Stimulated activated CD4-positive, alpha-beta T cell treated with anti-CD3 and anti-CD28 coated beads, Interleukin-15, amount 100 ng/mL, for 48 hours (primary cell): ENCODE data around the gene PRG3.
"Not testable (repeated sequence)": the region's sequence is repeated elsewhere in the genome, so short reads cannot be mapped to it uniquely, and the experiment has no call there.

ENCODE experiments used
- DNase-seq, 2 donors: peaks; one replicate each; pipeline ENCODE4 v3.0.0-alpha.2; 2020; ENCODE audit warnings: low read depth in 2 of 2

Gene PRG3

GRCh38 chr11:57408771-57409170 is 27.8 kb upstream of the PRG3 start:
- no peak for DNase-seq

DNA sequence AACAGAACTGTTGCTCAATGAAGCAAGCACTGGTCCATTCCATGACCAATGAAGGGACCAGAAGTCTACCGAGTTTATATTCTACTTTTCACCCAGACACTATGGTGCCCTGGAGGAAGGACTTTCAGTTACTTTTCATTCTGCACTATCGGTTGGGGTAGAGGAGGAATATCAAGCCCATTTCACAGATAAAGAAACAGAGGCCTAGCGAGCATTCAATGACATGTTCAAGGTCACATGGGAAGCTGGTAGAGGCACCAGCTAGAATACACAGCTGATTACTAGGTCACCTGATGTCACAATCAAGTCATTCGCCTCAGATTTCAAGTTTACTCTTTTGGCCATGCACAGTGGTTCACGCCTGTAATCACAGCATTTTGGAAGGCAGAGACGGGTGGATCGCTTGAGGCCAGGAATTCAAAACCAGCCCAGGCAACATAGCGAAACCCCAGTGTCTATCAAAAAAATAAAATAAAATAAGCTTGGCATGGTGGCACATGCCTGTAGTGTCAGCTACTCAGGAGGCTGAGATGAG is 27.1 kb upstream of the PRG3 start:
- DNase-seq: no peak

DNA sequence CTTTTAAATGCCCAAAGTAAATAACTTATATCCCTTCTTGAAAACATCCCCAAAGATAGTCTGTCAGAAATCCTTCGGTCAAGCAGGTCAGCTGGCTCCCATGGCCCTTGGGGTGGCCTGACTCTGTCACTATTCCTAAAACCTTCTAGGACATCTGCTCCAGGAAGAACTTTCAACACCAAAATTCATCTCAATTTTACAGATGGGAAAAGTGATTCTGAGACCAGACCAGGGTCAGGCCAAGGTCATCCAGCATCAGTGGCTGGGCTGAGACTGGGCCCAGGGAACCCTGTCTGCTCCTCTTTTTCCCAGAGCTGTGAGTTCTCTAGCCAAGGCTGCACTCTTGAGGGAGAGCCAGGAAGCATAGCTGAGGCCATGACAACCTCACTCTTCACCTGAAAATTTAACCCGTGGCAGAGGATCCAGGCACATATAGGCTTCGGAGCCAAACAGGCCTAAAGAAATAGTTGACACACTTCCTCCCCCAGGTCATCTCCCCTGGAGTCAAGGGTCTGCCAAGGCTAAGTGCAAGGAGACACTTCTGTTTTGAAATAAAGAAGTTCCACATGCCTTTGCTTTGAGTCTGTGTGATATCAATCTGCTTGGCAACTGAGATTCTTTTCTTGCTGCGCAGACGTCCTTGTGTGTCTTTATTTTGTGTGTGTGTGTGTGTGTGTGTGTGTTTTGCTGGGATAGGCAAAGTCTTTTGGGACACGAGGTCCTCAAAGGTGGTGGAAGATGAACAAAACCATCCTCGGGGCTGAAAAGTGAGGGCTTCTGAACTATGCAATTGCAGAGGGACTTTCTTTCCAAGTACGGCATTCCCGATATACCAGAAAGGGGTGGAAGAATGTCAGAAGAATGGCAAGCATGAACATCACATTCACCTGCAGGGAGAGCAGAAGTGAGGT is 26.3 kb upstream of the PRG3 start:
- DNase-seq: no peak

GRCh38 chr11:57406337-57406904 is 25.5 kb upstream of the PRG3 start:
- peak in 1 of 2 donors; percentile 25 for DNase-seq

- no peak for DNase-seq
Observed at GRCh38 chr11:57405271-57405860, 24.4 kb upstream of the PRG3 start.

GRCh38 chr11:57403802-57404147 is 22.8 kb upstream of the PRG3 start:
- no peak for DNase-seq

- DNase-seq: not testable (repeated sequence)
Observed at GRCh38 chr11:57403003-57403801, 22.3 kb upstream of the PRG3 start.

DNA sequence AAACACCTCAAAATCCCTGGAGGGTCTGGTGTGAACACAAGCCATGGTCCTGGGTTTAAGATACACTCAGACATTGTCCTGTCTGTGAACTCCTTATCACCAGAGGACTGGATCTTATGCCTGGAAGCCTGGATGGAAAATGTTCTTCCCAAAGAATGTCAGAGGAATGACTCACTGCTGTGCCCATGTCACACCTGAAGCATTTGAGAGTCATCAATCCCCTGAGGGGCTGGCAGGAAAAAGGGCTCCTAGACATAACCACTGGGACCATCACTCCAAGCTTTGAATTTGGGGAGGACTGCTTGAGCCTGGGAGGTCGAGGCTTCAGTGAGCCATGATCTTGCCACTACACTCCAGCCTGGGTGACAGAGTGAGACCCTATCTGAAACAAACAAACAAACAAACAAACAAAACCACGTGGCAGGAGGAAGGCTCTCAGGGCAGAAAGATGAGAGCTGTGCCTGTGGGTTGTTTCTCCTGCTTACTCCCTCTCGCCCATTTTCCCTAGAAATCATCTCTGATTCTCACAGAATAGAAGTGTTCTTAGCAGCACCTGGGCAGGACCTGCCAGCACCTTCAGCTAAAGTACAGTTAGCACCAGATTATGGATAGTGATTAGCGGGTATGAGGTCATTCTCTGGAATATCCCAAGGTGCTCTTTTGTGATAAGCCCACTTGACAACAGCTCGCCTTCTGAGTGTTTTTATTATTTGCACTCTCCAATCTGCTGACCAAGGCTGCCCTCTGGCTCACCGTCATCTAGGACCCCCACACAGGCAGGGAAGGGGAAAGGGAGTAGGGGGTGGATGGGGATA is 21.4 kb upstream of the PRG3 start:
- DNase-seq: no peak

- DNase-seq: no peak
Observed at GRCh38 chr11:57399972-57400578, 19.1 kb upstream of the PRG3 start.

DNA sequence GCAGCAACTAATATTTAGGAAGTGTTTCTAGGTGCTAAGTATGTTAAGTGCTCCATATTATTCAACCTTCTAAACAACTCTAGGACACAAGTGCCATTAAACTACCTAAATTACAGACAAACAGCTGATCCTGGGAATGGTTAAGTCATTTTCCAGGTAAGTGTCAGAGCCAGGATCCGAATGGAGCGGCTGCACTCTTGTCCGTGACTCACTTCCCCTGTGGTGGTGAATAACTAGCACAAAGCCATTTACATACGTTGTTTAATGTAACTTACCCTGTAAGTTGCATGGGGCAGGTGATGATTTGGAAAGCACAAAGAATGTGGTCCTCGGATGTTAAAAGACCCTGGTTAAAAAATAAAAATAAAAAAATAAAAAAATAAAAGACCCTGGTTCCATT is 18.3 kb upstream of the PRG3 start:
- no peak for DNase-seq

GRCh38 chr11:57397394-57397990 is 16.5 kb upstream of the PRG3 start:
- no peak for DNase-seq

GRCh38 chr11:57396744-57397143 is 15.8 kb upstream of the PRG3 start:
- no peak for DNase-seq

DNA sequence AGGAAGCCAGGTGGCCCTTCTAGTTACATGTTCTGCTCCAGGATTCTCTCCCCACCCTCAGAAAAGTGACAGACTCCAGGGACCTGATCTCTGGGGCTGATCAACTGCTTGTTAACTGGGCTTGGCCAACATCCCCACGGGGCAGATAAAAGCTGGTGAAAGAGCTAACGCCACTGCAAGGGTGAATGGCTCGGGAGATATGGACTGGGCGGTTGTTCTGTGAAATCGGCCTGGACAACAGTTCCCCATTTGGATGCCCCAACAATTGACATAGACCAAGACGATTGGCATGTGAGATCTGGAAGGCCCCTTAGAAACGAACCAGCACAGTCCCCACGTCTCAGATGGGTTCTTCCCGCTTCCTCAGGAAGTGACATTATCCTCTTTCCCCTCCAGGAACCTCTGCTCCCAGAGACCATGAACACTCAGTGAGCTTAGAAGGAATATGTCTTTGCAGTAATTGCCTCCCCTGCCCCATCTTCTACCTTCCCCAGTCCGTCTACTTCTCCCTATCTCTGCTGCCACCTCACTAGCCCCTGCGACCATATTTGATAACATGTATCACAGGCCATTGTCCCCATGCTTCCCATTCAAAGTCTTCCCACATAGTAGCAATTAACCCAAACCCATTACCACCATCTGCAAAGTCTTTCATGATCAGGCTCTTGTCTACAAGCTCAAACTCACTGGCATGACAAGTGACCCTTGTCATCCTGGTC is 15.1 kb upstream of the PRG3 start:
- DNase-seq: no peak

DNA sequence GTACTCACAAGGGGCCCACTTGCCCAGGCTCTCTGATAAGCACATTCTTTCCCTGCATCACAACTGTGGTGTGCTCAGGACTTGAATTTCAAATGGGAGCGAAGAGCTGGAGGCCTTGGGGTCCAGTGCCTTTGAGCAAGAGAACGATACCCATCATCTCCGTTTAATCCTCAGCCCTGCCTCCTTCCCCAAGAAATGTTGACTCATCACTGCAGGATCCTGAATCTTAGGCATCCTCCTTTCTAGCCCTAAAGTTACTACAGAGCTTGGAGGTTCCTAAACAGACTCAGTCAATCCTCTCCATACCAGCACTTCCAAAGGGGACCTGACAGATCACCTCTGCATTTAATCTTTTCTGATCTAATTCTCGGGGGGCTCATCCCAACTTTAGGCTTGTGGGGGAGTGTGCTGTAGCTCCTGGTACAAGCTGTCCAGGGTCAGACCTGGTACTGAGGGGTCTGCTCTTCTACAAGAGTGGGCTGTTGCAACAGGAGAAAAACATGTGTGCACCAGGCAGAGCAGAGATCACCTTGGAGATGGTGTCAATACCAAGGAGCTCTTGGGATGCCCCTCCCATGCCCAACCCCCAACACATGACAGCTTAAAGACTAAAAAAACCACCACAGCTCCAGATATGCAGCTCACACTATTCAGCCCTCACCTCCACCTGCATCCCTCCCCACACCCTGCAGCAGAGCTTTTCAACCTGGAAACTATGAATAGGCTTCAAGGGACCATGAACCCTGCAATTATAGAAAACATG is 13.4 kb upstream of the PRG3 start:
- DNase-seq: no peak

DNA sequence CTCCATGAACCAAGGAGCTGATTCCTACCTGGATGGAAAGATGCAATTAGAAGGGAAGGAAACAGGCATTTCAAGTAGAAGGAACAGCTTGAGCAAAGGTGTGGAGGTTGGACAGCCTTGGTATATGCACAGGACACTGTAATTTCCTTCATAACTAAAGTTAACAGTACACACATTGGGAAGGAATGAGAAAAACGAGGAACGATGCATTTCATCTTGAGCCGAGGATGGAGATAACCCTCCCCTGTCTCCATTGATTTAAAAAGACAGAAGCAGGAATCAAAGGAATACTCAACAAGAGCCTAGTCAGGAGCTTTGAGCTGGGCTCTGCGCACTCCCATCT is 11.8 kb upstream of the PRG3 start:
- no peak for DNase-seq

DNA sequence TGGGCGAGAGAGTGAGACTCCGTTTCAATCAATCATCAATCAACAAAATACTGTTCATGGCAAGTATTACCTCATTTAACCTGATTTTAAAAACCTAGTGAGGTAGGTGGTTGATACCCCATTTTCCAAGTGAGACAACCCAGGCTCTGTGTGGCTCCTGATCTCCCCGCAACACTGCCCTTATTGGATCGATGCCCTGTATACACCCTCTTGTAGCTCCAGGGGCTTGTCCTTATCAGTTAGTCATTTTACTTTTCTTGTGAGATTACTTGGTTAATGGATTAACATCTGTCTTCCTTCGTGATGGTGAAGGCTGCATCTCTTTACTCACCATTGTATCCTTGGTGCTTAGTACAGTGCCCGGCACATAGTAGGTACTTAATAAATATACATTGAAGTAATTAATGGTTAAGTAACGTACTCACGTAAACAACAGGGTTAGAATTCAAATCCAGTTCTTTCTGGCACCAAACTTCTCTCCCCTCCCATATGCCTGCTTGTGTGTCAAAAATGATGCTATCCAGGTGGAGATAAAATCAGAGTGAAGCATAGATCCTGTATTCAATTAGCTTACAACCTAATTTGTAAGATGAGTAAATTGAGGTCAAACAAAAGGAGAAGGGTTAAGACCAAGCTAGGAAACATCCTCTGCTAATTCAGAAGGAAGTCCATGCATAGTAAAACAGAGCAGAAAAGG is 11.3 kb upstream of the PRG3 start:
- no peak for DNase-seq

- DNase-seq: no peak
Observed at GRCh38 chr11:57391539-57391938, 10.6 kb upstream of the PRG3 start.

DNA sequence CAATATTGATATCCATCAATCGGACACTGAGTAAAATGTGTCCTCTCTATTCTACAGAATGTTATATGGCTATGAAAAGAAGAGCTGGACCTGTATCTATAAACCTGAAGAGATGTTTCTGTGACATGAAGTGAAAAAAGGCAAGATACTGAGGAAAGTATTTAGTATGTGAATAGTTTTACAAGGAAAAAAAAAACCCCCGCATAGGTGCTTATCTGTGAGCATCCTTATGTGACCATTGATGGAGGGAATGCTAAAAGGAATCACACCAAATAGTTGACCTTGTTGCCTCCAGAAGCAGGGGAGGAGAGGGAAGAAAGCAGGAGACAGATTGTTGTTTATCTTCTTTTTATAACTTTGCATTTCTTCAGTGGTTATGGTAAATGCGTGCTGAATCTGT is 10.2 kb upstream of the PRG3 start:
- DNase-seq: no peak
